Ramos (cell line): ENCODE data around the gene SNPH.

Source experiments
- in situ Hi-C: fragments of 300-500 bp; cut with MboI; formaldehyde crosslinking; loops from one replicate; pipeline ENCODE4 v1.14.3; 2022; ENCODE audit warnings: low sequenced_read_pairs; ENCODE audit not compliant: unreplicated experiment

The SNPH gene

DNA sequence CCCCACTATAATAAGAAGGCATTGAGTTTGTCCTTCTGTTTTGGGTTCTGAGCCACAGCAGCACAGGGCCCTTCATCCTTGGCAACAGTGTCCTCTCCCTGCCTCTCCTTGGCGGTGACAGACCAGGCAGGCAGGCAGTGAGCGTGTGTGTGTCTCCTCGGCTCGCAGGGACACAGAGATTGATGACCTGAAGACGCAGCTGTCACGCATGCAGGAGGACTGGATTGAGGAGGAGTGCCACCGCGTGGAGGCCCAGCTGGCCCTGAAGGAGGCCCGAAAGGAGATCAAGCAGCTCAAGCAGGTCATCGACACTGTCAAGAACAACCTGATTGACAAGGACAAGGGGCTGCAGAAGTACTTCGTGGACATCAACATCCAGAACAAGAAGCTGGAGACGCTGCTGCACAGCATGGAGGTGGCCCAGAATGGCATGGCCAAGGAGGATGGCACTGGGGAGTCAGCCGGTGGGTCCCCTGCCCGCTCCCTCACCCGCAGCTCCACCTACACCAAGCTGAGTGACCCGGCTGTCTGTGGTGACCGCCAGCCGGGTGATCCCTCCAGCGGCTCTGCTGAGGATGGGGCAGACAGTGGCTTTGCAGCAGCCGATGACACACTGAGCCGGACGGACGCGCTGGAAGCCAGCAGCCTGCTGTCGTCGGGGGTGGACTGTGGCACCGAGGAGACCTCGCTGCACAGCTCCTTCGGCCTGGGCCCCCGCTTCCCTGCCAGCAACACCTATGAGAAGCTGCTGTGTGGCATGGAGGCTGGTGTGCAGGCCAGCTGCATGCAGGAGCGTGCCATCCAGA lies 38.8 kb downstream of the SNPH start:
- in situ Hi-C loops: no loop called here

DNA sequence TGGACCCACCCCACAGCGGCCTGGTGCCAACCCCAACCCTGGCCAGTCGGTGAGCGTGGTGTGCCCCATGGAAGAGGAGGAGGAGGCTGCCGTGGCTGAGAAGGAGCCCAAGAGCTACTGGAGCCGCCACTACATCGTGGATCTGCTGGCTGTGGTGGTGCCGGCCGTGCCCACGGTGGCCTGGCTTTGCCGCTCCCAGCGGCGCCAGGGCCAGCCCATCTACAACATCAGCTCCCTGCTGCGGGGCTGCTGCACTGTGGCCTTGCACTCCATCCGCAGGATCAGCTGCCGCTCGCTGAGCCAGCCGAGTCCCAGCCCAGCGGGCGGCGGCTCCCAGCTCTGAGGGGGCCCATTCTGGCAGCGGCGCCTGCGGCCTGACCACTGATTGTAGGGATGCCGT lies 39.6 kb downstream of the SNPH start:
- in situ Hi-C loops: no loop called here

GRCh38 chr20:1306316-1307135 lies 40.4 kb downstream of the SNPH start:
- in situ Hi-C loops: no loop called here

DNA sequence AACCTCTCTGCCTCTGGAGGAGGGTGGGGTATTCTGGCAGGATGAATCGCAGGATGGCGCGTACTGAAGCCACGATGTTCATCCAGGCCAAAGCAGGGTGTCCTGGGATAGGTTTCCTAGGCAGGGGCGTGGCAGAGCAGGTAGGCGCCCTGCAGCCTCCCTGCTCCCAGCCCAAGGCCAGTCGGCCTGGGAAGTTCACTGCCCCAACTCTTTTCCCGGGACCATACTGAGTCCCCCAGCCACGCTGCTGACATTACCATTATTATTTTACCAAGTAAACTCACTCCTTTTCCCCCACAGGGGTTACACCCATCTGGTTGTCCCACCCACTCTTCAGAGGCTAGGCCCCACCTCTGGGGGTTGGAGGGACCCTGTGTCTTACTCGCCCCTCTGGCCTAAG lies 41.1 kb downstream of the SNPH start:
- in situ Hi-C loops: no loop called here

DNA sequence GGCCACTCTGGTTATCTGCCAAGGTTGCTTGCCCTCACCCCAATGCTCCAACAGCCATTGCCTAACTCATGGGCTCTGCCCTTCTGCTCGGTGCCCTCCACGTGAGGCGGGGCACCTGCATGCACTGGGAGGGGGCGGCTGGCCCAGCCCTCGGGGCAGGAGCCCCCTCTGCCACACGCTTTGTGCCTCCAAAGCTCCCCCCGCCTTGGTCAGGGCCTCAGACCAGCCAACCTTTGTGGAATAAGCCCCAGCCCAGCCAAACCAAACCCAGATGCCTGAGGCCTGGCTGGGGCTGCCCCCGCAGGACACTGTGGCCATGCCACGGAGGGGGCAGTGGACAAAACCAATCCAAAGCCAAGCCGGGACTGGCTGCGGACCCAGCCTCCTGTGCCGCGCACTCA lies 41.5 kb downstream of the SNPH start:
- in situ Hi-C loops: no loop called here

GRCh38 chr20:1308067-1308701 lies 42.1 kb downstream of the SNPH start:
- in situ Hi-C loops: no loop called here

DNA sequence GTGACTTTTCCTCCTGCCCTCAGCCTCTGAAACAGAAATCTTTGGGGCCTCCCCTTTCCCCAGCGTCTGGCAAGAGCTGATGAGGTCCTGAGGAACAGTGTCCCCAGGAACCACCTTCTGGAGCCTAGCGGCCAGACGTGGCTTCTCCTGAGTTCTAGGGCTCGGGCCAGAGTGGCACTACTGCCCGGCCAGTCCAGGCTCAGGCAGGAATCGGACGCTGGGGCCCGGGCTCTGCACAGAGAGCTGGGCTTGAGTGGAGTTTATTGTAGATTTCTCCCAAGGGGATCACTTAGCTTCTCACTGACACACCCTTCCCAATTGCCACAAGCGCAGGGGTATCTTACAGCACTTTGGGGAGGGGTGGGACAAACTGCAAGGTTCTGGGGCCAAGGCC lies 42.6 kb downstream of the SNPH start:
- in situ Hi-C loops: no loop called here

DNA sequence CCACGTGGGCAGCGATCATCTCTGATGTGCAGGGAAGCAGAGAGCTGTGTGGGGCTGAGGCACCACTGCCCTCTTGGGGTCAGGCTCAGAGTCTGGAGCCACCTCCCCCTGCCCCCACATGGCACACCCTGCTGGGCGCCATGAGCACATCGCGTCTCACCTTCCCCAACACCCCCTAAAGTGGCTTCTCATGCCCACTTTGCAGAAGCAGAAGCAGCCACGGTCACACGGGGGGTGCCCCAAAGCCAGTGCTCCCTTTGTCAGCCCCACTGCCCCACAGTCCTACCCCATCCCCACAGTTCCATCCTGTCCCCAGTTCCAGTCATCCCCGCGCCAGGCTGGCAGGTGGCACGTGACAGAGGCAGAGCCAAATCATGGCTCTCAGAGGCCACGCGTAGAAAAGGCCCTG lies 43.3 kb downstream of the SNPH start:
- in situ Hi-C loops: no loop called here

DNA sequence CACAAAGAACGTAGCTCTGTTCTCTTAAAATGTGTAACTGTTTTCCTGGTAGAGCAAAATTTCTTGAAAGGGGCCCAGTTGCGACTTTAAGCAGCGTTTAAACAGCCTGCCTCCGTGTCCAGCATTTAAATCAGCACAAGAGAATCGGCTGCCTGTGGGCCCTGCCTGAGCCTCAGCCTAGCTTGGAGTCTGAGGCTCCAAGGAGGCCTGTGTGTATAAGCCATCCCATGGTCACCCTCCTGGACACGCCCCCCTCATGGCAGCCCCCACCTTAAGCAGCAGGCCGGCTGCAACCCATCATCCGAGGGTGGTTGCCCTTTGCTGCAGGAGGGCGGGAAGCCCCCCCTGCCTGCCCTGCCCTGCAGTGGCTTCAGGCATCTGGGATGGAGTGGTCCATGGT lies 44.0 kb downstream of the SNPH start:
- in situ Hi-C loops: no loop called here

GRCh38 chr20:1310506-1311190 lies 44.6 kb downstream of the SNPH start:
- in situ Hi-C loops: no loop called here

- in situ Hi-C loops: no loop called here
Observed at GRCh38 chr20:1312308-1312707, 46.2 kb downstream of the SNPH start.

DNA sequence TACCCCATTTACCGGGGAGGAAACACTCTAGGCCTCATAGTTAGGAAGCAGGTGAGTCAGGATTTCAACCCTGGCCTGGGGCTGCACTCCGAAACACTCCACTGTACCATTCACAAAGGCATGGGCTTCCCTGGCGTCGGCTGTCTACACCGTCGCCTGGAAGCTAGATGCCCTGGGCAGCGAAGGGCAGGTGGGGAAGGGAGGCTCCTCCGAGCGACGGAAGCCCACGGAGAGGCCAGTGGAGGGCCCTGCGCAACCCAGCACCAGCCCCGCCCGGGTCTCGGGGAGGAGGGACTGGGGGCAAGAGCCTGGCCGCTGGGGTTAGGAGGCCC lies 46.8 kb downstream of the SNPH start:
- in situ Hi-C loops: no loop called here

GRCh38 chr20:1313236-1313964 lies 47.3 kb downstream of the SNPH start:
- in situ Hi-C loops: no loop called here

DNA sequence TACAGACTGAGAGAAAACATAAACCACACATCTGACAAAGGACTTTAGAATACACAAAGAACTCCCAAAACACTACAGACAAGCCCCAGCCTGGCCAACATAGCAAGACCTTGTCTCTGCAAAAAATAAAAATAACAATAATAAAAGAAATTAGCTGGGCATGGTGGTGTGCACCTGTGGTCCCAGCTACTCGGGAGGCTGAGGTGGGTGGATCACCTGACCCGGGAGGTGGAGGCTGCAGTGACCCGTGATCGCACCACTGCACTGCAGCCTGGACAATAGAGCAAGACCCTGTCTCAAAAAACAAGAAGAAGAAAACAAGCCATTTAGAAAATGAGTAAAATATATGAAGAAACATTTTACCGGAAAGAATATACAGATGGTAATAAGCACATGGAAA lies 49.7 kb downstream of the SNPH start:
- in situ Hi-C loops: loop anchor here (5.0 kb wide), 1 partner anchor 121 kb away; no protein-coding TSS in a partner anchor

DNA sequence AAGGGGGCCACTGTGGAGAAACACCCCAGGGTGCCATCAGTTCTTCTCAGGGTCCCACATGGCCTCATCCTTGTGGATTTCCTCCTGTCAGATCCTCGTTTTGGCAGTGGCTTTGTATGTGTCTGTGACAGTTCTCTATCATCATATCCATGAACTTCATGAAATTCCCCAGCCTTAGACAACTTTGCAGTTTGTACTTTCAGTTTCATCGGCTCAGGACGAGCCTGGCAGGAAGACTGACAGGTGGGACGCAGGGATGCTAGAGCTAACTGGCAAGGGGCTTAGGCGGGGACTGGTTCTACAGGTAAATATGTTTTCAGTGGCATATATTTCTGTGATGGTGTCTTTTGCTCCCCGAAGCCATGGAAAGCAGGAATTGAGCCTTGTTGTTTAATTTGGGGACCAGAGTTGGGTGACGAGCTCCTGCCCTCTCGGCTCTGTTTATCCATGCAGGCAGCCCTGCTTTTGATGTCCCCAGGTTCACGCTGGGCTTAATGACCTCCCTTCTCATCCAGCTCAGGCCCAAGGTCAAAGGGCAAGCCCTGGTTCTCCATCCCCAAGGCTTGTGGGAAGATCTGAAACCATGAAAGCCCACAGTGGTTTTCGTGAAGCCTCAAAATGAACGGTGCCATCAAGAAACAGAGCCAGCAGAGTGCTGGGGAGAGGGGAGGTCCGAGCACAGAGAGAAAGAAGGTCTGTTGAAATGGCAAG lies 51.6 kb downstream of the SNPH start:
- in situ Hi-C loops: loop anchor here (5.0 kb wide), 1 partner anchor 120 kb away; no protein-coding TSS in a partner anchor

DNA sequence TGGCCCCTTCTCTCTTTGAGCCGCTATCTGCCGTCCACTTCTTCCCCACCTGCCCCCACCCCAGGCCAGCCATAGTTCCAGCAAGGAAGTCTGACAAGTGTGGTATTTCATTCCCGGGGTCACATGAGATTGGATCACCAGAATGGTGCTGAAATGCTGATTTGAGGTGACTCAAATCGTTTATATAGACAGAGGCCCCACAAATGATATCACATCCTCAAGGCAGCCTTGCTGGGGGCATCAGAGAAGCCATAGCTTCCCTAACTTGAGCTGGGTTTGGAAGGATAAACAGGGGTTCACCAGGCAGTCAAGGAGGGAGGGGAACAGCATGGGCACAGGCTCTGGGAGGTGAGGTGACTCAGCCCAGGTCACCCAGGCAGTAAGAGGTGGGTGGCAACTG lies 53.0 kb downstream of the SNPH start:
- in situ Hi-C loops: loop anchor here (5.0 kb wide), 1 partner anchor 118 kb away; no protein-coding TSS in a partner anchor

DNA sequence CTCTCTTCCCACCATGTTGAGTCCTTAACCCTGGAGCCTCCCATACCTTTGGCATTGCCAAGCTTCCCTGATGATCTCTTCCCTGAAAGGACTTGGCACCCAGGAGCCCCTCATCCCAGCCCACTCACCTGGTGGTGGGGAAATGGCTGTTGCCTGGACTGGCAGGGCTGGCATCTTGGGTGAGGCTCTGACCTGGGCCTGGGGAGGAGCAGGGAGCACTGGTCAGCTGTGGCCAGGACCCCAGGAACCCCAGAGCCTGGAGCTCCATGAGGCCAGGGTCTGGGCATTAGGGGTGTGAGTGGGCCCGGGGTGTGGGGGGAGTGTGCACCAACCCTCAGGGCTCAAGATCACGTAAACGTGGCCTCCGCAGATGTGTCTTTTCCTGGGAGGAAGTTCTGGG lies 53.4 kb downstream of the SNPH start:
- in situ Hi-C loops: loop anchor here (5.0 kb wide), 1 partner anchor 118 kb away; no protein-coding TSS in a partner anchor

GRCh38 chr20:1320016-1320415 lies 53.9 kb downstream of the SNPH start:
- in situ Hi-C loops: no loop called here
